Breast epithelium (tissue), 3 donors: Measurements from ENCODE around the gene HSD11B2.

Source experiments
- POLR2A ChIP-seq: fragments of 450-650 bp; IDR thresholded peaks from one replicate; pipeline ENCODE4 v1.6.1; 2016; ENCODE audit warnings: antibody characterized with exemption, mild to moderate bottlenecking, moderate library complexity
- TF ChIP-seq, protein P1 (sequence below), 3 donors: fragments of 450-650 bp; IDR thresholded peaks; one replicate each; pipeline ENCODE4 v1.5.1; 2016 to 2017; ENCODE audit warnings: antibody characterized with exemption in 3 of 3, mild to moderate bottlenecking in 3 of 3, moderate library complexity in 3 of 3

DNA sequence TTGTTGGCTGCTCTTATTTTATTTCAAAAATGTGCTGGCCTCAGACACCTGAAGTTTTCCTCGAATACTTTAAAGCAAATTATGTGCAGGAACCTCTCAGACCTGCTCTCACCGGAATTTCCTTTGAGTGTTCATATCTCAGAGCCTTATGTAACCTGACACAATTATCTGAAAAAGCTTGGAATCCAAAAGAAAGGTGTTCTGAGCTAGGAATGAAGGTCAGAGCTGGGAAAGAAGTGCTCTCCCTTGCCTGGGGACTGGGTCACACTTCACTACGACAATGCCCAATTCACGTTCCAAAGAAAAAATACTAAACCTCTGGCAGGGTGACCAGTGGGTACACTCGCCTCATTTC is 6.7 kb upstream of the HSD11B2 start:
- TF ChIP-seq POLR2A, result no peak
- TF ChIP-seq, protein P1, sequence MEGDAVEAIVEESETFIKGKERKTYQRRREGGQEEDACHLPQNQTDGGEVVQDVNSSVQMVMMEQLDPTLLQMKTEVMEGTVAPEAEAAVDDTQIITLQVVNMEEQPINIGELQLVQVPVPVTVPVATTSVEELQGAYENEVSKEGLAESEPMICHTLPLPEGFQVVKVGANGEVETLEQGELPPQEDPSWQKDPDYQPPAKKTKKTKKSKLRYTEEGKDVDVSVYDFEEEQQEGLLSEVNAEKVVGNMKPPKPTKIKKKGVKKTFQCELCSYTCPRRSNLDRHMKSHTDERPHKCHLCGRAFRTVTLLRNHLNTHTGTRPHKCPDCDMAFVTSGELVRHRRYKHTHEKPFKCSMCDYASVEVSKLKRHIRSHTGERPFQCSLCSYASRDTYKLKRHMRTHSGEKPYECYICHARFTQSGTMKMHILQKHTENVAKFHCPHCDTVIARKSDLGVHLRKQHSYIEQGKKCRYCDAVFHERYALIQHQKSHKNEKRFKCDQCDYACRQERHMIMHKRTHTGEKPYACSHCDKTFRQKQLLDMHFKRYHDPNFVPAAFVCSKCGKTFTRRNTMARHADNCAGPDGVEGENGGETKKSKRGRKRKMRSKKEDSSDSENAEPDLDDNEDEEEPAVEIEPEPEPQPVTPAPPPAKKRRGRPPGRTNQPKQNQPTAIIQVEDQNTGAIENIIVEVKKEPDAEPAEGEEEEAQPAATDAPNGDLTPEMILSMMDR (IDR thresholded peaks at IDR 0.05), result no peak
